NCI-H1105 (cell line): Measurements from ENCODE around the gene WDFY3.

Source experiments
- DNase-seq: peaks from one replicate; lab custom pipeline; 2025; lab: John Stamatoyannopoulos, UW

WDFY3 gene

DNA sequence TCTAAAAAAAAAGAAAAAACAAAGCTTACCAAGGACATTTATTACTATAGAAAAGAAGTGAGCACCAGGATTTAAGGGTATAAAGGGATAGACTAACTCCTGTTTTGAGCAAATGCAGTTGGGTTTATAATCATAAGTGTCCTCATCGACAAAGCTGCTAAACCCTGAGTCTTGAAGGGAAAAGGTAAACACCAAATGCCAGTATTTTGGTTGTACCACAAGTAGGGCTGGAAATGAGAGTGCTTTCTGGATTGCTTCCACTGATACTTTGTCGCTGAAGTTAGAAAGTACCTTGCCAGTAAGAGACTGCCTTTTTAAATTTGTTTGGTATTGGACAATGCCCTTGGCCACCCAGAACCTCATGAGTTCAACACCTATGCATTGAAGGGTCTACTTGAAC, 53.7 kb downstream of the WDFY3 start:
- no peak for DNase-seq

DNA sequence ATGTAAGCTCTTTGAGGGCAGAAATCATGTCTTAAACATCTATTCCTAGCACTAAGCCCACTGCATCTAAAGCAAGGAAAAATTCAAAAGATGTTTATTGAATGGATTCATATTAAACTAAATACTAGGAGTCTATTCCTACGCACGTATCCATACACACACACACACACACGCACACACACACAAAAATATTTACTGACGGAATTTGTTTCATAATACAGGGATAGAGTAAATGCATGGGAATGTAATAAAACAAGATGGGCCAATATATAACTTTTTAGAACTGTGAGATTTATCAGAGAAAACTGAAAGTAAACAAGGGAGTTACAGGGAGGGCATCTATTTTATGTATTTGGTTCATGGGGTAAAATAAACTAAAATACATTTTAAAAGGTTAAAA, 57.6 kb downstream of the WDFY3 start:
- DNase-seq = no peak

DNA sequence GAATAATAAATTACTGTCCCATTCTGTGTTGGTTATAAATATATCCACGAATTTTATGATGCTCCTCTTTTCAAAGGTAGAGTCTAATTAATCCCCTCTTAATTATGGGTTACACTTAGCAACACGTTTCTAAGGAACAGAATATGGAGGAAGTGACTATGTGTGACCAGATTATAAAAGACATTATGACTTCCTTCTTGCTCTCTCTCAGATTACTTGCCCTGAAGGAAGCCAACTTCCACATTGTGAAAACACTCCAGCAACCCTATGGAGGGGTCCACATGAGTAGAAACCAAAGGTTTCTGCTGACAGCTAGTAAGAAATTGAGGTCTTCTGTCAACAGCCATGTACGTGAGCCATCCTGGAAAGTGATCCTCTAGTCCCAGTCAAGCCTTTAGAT, 59.3 kb downstream of the WDFY3 start:
- no peak for DNase-seq

DNA sequence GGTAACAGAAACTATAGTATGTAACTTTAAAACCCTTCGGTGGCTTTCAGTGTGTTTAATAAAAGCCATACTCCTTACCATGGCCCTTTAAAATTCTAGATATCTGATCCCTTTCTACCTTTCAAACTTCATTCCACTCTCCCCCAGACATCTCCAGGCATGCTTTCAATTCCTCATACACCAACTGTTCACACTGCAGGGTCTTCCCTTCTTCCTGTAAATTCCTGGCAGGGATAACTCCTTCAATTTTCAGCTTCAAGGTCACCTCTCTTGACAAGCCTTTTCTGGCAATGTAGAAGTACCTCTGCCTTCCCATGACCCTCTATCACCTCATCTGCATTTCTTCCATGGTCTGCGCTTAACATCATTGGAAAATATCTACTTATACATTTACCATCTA, 60.8 kb downstream of the WDFY3 start:
- no peak for DNase-seq

DNA sequence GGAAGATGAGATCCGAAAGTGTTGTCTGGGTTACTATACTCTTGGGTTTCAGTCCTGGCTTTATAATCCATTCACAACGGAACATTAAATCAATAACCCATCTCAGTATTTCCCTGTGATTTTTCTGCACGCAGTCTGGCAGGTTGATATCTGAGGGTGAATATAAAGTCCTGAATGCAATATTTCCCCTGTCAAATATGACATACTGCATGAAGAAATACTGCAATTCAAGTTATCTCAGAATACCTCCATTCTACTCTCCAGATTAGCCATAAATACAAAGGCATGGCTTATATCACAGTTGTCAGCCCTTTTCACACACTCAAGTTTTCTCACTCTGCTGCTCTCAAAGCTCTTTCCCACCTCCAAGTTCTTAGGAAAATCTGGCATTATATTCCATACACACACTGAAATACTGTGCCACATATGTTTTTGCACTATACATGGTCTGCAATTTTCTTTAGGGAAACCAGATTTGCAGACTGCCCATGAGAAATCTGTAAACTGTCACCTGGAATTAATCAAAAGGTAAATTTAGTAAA, 64.7 kb downstream of the WDFY3 start:
- DNase-seq = no peak

DNA sequence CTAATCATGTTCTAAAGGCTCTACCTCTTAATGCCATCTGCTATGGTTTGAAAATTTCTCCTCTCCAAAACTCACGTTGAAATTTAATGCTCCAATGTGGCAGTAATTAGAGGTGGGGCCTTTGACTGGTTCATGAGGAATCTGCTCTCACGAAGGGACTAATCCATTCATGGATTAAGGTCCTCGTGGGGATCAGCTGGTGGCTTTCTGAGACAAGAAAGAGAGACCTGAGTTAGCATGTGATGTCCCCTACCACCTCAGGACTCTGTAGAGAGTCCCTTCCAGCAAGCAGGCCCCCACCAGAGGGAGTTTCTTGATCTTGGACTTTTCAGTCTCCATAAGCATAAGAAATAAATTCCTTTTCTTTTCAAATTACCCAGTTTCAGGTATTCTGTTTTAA, 65.3 kb downstream of the WDFY3 start:
- DNase-seq = no peak

DNA sequence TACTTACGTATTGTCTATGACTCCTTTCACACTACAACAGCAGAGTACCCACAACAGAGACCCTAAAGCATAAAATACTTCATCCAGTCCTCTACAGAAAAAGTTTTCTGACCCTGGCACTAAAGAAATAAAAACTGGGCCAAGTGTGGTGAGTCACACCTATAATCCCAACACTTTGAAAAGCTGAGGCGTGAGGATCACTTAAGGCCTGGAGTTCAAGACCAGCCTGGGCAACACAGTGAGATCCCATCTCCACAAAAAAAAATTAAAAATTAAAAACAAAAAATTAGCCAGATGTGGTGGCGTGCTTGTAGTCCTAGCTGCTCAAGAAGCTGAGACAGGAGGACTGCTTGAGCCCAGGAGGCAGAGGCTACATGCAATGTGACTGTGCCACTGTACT, 66.9 kb downstream of the WDFY3 start:
- no peak for DNase-seq

DNA sequence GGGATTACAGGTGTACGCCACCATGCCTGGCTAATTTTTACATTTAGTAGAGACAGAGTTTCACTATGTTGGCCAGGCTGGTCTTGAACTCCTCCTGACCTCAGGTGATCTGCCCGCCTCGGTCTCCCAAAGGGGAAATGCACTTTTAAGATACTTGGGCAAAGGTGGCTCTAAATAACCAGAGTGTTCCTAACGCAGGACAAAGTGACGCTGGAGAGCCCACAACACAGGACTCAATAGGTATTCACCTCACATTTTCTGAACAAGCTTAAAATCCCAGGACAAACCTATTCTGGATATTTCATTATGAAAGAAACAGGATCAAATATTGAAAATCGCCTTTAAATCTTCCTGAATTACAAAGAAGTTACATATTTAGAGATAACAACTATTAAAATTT, 69.0 kb downstream of the WDFY3 start:
- DNase-seq = no peak

DNA sequence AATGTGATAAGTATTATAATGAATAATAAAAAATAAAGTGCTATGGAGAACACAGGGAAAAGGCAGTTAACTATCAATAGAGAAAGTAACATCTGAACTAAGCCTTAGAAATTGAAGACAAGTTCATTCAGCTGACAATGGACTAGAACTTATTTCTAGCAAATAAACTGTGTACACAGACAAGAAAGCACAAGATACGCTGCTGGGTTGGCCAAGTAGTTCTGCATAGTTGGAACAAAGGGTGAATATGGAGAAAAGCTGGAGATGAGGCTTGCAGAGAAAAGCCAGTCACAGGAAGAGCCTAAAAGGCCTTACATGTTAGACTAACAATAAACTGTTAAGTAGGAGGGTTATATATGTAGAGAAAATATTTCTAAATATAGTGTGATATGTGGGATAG, 71.2 kb downstream of the WDFY3 start:
- no peak for DNase-seq

DNA sequence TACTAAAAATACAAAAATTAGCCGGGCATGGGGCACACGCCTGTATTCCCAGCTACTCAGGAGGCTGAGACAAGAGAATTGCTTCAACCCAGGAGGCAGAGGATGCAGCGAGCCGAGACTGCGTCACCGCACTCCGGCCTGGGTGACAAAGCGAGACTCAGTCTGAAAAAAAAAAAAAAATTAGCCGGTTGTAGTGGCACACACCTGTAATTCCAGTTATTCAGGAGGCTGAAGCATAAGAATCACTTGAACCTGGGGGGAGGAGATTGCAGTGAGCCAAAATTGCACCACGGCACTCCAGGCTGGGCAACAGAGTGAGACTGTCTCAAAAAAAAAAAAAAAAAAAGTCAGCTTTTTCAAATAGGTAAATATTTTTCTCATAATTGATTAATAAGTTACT, 71.9 kb downstream of the WDFY3 start:
- DNase-seq = no peak

DNA sequence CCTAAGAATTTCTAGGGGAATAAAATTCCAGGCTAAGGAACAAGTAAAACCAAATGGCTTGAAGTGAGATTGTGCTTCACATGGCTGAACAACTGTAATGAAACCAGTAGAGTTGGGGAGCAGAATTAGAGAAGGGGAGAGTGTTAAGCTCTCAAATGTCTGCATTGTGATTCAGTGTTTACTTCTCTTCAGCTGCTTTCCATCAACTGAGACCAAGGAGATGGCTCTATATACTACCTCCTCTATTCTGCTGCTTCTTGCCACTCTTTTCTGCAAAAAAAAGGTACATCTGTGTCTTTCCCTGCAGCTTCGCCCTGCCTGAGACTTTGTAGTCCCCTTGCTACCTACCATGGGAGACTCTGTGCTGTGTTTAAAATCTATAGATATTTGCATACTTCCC, 73.5 kb downstream of the WDFY3 start:
- DNase-seq = no peak

DNA sequence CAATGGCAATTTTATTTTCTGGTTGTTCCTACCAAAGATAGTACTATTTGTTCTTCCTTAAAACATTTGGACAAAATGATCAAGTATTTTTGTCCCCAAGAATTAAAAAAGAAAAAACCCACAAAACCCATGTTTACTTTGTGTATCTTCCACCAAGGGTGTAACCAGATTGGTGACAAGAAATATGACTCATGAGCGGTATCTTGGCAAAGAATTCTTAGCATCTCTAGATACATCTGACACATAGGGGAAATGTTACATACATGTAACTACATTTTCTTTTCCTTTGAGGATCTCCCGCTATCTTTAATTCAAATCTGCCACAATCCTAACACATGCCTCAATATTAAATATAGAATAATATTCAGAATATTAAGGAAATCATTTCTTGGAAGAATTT, 78.7 kb downstream of the WDFY3 start:
- no peak for DNase-seq

DNA sequence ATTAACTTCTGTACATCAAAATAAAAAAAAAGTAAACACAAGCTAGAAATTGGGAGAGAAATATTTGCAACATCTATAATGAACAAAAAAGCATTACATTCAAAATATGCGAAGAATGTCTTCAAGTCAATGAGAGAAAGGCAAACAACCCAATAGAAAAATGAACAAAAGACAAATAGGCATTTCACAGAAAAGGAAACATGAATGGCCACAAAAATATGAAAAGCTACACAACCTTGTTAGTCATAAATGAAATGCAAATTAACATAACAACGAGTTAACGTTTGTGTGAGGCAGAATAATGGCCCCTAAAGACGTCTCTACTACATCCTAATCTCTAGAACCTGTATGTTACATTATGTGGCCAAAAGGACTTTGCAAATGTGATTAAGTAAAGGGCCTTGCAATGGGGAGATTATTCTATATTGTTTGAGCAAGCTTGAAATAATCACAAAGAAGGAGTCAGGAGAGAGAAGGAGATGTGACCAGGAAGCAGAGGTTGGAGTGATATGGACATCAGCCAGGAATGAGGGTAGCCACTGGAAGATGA, 86.8 kb downstream of the WDFY3 start:
- DNase-seq = no peak

DNA sequence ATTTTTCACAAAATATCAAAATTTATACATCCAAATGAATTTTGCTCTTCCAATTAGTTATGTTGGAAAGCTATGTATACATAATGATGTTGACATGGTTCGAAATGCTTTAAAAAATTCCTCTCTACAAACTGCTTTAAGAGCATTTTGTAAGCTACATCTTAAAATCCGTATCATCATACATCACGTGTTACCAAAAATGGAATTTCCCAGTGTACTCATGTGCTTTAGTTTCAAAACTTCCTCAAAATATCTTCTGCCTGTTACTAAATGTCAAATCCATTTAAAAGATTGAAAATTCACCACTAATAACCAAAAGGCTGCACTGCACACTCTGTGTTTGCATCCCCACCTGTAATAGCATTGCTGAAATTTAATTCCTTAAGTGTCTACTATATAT, 87.9 kb downstream of the WDFY3 start:
- no peak for DNase-seq

DNA sequence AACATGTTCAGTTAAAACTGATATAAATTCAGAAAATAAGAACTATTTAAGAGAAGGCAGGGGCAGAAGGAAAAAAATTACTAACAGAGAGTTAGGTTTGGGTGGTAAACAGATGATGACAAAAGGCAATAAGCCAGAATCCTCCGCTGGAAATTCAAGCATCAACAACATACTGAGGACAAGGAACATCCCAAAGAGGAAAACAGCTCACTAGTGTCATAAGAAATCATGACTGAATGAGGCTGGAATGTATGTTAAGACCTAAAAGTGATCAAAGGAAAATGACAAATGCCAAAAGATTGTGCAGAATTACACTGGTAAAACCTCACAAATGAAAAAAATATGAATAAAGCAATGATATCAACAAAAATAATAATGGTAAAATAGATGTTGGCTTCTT, 88.4 kb downstream of the WDFY3 start:
- DNase-seq = no peak

DNA sequence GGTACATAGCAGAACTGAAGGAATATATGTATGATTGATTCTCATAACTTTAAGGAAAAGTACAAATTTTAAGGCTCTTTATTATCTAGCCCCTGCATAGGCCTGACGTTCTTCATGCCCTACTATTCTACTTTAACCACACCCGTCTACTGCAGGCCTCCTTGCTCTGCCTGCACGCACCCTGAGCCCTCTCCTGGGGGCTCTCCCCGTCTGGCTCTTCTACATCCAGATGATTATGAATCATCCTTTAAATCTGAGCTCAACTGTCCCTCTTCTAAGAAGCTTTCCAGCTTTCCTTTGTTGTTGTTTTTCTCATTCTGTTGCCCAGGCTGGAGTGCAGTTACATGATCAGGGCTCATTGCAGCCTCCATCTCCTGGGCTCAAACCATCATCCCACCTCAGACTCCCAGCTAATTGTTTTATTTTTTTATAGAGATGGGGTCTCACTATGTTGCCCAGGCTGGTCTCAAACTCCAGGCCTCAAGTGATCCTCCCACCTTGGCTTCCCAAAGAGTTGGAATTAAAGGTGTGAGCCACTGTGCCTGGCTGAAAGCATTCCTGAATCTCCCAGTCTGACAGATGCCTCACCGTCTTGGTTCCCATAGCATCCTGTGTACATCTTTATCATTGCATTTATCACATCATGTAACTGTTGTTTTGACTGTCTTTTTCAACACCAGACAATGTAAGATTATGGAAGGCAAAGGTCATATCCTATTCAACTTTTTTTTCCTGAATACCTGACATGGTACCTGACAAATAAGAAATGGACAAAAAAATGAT, 89.2 kb downstream of the WDFY3 start:
- DNase-seq = no peak

DNA sequence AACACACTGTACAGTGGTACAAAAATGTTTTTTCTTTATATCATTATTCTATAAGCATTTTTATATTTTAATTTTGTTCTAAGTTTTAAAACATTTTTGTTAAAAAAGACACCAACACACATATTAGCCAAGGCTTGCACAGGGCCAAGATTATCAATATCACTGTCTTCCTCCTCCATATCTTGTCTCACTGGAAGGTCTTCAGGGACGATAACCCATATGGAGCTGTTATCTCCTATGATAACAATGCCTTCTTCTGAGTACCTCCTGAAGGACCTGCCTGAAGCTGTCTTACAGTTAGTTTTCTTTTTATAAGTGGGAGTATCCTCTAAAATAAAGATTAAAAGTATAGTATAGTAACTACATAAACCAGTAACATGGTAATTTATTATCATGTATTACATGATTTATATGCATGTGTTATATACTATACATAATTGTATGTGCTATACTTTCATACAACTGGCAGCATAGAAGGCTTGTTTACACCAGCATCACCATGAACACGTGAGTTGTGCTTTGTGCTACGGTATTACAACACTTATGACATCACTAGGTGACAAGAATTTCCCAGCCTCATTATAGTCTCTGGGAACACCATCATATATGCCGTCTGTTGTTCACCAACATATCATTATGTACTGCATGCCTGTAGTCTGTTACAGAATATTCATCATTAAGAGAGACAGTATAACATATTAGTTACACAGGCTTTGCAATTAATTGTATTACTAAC, 90.7 kb downstream of the WDFY3 start:
- DNase-seq = no peak

DNA sequence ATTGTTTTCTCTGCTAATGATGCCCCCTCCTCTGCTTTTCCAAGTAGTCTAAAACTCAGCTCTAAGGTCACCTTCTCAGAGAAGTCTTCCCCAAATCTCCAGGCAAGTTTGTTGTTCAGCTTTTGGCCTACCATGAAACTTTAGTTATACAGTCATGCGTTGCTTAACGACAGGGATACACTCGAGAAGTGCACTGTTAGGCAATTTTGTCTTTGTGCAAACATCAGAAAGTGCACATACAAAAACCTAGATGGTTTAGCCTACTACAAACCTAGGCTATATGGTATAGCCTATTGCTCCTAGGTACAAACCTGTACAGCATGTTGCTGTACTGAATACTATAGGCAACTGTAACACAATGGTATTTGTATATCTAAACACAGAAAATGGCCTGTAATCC, 91.9 kb downstream of the WDFY3 start:
- DNase-seq = no peak

DNA sequence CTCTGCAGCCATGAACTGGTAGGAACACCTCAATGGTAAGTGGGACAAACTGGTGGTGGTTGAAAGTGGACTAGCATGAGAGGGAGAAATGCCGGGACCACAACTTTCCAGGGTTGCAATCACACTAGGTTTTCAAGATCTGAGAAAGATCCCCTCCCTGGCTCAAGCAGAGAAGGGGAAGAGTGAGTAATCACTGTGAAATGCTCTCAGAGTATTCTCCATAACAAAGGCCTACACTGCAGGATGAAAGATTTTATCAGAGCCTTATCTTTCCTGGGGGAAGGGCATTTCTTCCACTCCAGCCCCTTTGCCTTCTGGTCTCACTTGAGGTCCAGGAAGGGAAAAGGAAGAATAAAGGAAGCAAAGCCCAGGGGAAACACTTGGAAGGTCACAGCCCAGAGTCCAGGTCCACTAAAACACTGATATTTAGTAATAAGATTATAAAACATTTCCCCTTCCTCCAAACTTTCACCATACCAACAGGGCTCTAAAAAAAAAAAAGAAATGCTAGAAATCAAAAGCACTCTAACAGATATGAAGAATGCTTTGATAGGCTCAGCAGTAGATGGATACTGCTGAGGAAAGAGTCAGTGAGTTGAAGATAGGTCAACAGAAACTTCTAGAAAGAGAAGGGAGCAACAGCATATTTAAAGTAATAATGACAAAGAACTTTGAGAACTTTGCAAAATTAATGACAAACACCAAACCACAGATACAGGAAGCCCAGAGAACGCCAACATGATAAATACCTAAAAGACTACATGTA, 95.9 kb downstream of the WDFY3 start:
- no peak for DNase-seq

DNA sequence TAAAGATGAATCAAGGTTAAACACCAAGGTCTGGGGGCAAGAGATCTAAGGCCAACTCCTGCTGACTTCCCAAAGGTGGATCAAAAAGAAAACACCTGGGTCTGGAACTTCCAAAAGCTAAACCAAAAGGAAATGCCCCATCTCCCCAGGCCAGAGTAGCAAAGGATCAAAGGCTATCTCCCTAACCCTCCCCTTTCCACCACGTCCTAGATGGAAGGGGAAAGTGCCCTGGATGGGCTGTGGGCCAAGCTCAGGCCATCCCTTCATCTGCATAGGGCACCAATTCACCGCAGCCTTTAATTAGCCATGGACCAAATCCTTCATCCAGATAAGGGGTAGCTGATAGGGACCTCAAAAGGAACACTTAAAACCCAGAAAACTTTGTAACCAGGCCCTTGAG, 100.2 kb downstream of the WDFY3 start:
- no peak for DNase-seq

DNA sequence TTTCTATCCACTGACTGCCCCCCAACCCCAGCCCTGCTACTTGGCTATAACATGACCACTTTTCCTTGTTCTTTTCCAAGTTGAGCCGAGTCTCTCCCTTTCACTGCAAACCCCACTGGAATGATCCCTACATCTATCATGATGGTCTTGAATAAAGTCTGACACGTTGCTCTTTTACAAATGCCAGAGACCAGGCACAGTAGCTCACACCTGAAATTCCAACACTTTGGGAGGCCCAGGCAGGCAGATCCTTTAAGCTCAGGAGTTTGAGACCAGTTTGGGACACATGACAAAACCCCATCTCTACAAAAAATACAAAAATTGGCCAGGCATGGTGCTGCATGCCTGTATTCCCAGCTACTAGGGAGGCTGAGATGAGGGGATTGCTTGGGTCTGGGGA, 100.9 kb downstream of the WDFY3 start:
- no peak for DNase-seq

DNA sequence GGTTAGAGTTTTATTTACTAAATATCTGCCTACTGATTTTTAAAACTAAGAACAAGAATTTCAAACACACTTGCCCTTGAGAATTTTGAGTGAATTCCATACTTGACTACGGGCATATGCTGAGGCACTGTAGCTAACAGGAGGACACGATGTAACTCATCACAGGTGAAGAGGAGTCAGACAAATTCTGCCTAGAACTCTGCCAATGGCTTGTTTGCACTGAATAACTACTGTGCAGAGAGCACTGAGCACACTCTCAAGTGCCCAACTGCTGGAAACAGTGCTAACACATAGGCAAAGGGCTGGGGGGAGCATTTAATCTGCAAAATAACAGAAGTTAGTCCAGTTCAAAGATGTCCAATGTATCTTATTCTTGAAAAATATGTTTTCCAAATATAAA, 104.4 kb downstream of the WDFY3 start:
- no peak for DNase-seq

DNA sequence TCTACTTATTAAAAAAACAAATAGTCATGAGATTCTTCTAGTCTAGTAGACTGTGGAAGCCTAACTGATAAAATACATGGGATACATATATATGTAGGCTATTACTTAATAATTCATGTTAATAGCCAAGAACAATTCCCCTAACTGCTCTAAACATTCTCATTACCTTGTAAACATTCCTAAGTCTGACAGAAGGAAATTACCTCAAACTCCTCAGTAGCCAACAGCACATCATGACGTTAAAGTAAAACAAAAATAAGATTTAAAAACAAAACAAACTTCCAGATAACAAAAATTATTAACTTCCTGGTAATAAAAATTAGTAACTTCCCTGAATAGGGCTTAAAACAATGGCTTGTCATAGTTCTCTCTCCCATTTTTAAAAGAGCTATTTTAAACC, 109.2 kb downstream of the WDFY3 start:
- no peak for DNase-seq
